B cell (primary cell): ENCODE data around the gene PHRF1. TPM values are rescaled to one million over a fixed set of nuclear protein-coding genes. Genes with fewer than 3 reads are reported as not detected.

Experiments used
- ATAC-seq: fragments of 200-7000 bp; cut with Tn5 transposase; one replicate; pipeline ENCODE4 v1.10.0; 2021; ENCODE audit warnings: low read depth, mild to moderate bottlenecking, moderate number of reproducible peaks, moderate library complexity
- CTCF ChIA-PET: fragments of 350-600 bp; sonication (Branson Sonifier 250); formaldehyde crosslinking; loops from one replicate; lab custom pipeline; 2021; ENCODE audit warnings: antibody characterized with exemption, inconsistent platforms; lab: Charles Lee
- POLR2A ChIA-PET: fragments of 350-600 bp; sonication (Branson Sonifier 250); formaldehyde crosslinking; loops from one replicate; lab custom pipeline; 2021; ENCODE audit warnings: antibody characterized with exemption; lab: Charles Lee
- DNase-seq: peaks from one replicate; pipeline ENCODE4 v3.0.0; 2013
- H2AFZ ChIP-seq: 2 replicates; pipeline ENCODE4 v1.6.1; 2012; ENCODE audit warnings: mild to moderate bottlenecking, low read depth, low read length; ENCODE audit not compliant: insufficient read depth, poor library complexity, severe bottlenecking
- H3K27ac ChIP-seq, 2 donors: 1 replicate in 1 of 2; 2 replicates in 1 of 2; pipeline ENCODE4 v1.5.1; 2012 to 2013; ENCODE audit warnings: low read length in 2 of 2, mild to moderate bottlenecking in 2 of 2, moderate library complexity in 1 of 2
- H3K27me3 ChIP-seq, 4 experiments: fragments of 200-600 bp in 1 of 4; sonication (generic) in 1 of 4; replicated peaks in 1 of 4; 1 replicate in 2 of 4; 2 replicates in 2 of 4; pipeline versions ENCODE4 v1.6.1 to v1.7.0; 2013 to 2016; ENCODE audit warnings: low read length in 3 of 4, mild to moderate bottlenecking in 2 of 4, mixed read lengths in 1 of 4, moderate library complexity in 1 of 4; ENCODE audit not compliant: insufficient read depth in 4 of 4, control insufficient read depth in 3 of 4; ENCODE audit errors: control extremely low read depth in 1 of 4
- H3K36me3 ChIP-seq, 2 experiments: replicated peaks in 1 of 2; 1 replicate in 1 of 2; 2 replicates in 1 of 2; pipeline versions ENCODE4 v1.6.1 to v1.7.1; 2013; ENCODE audit warnings: low read length in 1 of 2; ENCODE audit not compliant: insufficient read depth in 2 of 2, control insufficient read depth in 1 of 2; ENCODE audit errors: control extremely low read depth in 1 of 2, extremely low read depth in 1 of 2
- H3K4me1 ChIP-seq, 2 donors: fragments of 200-600 bp in 1 of 2; sonication (generic) in 1 of 2; 1 replicate in 1 of 2; 2 replicates in 1 of 2; pipeline versions ENCODE4 v1.5.1 to v1.6.1; 2013 to 2017; ENCODE audit warnings: low read length in 2 of 2; ENCODE audit not compliant: control insufficient read depth in 2 of 2, insufficient read depth in 2 of 2
- H3K4me2 ChIP-seq: replicated peaks from 2 replicates; pipeline ENCODE3; 2012; ENCODE audit warnings: mild to moderate bottlenecking, low read depth, low read length; ENCODE audit not compliant: poor library complexity, severe bottlenecking
- H3K4me3 ChIP-seq, 5 experiments: fragments of 200-600 bp in 1 of 5; sonication (generic) in 1 of 5; 1 replicate in 3 of 5; 2 replicates in 2 of 5; pipeline versions ENCODE4 v1.5.1 to v1.7.0; 2011 to 2016; ENCODE audit warnings: low read length in 4 of 5, mild to moderate bottlenecking in 4 of 5, low read depth in 2 of 5, control low read depth in 1 of 5, moderate library complexity in 1 of 5; ENCODE audit not compliant: insufficient read depth in 1 of 5; ENCODE audit errors: control extremely low read depth in 1 of 5, extremely low read depth in 1 of 5
- H3K79me2 ChIP-seq: fragments of 200-600 bp; sonication (generic); one replicate; pipeline ENCODE4 v1.6.0; 2016; ENCODE audit warnings: low read length; ENCODE audit not compliant: control insufficient read depth, insufficient read depth
- H3K9ac ChIP-seq: fragments of 200-600 bp; sonication (generic); 2 replicates; pipeline ENCODE4 v1.6.1; 2017; ENCODE audit warnings: mild to moderate bottlenecking, low read length, moderate library complexity
- H3K9me3 ChIP-seq, 3 donors: one replicate each; pipeline versions ENCODE4 v1.6.1 to v1.7.1; 2013; ENCODE audit warnings: low read length in 2 of 3; ENCODE audit not compliant: control insufficient read depth in 2 of 3, insufficient read depth in 1 of 3; ENCODE audit errors: control extremely low read depth in 1 of 3
- H4K20me1 ChIP-seq: 2 replicates; pipeline ENCODE4 v1.6.0; 2012; ENCODE audit warnings: mild to moderate bottlenecking, low read length; ENCODE audit not compliant: insufficient read depth, control insufficient read depth, poor library complexity, severe bottlenecking
- H3K27ac Mint-ChIP-seq: one replicate; pipeline ENCODE4 v1.8.0; 2021; ENCODE audit warnings: mixed read lengths
- H3K27me3 Mint-ChIP-seq: one replicate; pipeline ENCODE4 v1.8.0; 2021; ENCODE audit warnings: mixed read lengths
- H3K4me1 Mint-ChIP-seq: one replicate; pipeline ENCODE4 v1.8.0; 2021; ENCODE audit warnings: mixed read lengths
- H3K4me3 Mint-ChIP-seq: one replicate; pipeline ENCODE4 v1.8.0; 2021; ENCODE audit warnings: mixed read lengths
- H3K9me3 Mint-ChIP-seq: one replicate; pipeline ENCODE4 v1.8.0; 2022; ENCODE audit warnings: mixed read lengths; ENCODE audit not compliant: insufficient read depth
- CTCF ChIP-seq: fragments of 200-600 bp; IDR thresholded peaks from one replicate; pipeline ENCODE4 v1.8.0; 2022; ENCODE audit warnings: antibody characterized with exemption, mild to moderate bottlenecking
- EZH2 ChIP-seq: IDR thresholded peaks from 2 replicates; pipeline ENCODE4 v1.6.1; 2012; ENCODE audit warnings: borderline replicate concordance, low read depth, mild to moderate bottlenecking, moderate library complexity, low read length; ENCODE audit not compliant: insufficient read depth, poor library complexity, severe bottlenecking
- WGBS: methylation state at CpG from one replicate; pipeline ENCODE4 v1.1.5; 2013; ENCODE audit warnings: missing lambda C conversion rate; ENCODE audit not compliant: insufficient coverage; 5-methylcytosine and 5-hydroxymethylcytosine counted together
- intact Hi-C: fragments of 100-400 bp; cut with micrococcal nuclease; formaldehyde crosslinking; loops from one replicate; pipeline ENCODE4 v1.10.0; 2022
- polyA plus RNA-seq: library from polyadenylated mRNA; depleted of rRNA; stranded (reverse); fragments of >200 nt; gene quantifications from 2 replicates; pipeline ENCODE4 v1.2.3, GENCODE V29; 2012
- total RNA-seq, 2 donors: library from RNA; stranded (reverse); fragments of 120-200 nt in 1 of 2; gene quantifications; 1 replicate in 1 of 2; 2 replicates in 1 of 2; pipeline versions ENCODE4 v1.2.3 to v1.2.4, GENCODE V29; 2013 to 2022

Gene PHRF1
- total and polyA plus RNA-seq, 2 donors (not counting 1 experiment from before 2014, with no cell fraction given): 22.3 to 57.9 TPM

DNA sequence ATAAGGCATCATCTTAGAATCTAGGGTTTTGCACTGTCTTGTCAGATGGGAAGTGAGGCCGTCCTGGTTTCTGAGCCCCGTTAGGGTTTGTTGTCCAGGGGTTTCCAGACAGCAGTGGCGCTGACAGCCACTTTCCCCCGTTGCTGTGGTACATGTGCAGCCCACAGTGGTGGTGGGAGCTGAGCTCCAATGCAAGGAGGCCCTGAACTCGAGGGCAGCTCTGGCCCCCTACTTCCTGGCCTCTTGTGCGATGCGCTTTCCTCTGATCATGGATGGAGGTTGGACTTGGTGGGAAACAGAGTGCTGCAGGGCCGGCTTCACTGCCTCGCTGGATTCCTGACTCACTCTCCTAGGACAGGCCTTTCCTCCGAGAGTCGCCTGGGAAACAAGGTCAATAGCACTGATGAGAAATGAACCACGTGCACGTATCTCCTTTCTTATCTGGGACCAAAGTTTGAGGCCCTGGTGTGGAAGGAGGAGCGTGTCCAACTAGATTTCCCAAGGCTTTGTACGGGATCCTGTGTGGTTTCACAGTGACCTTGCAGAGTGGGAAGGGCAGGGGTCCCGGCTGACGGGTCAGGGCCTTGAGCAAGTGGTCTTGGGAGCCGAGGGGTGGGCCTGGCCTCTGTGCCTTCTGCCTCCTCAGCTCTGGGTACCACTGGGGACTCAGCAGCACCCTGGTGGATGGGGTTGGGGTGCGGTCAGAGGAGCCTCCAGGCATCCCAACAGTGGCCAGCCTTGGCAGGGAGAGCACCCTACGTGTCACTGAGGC, 3.7 kb downstream of the PHRF1 start:
- Histone ChIP-seq H3K27me3 (peaks cover 0 to 2% (median under 1%) of the 10 kb centered on the region in 4 experiments), H3K36me3 (peaks cover 1 to 20% of the 10 kb centered on the region in 2 experiments), H3K79me2 (peaks cover 82% of the 10 kb centered on the region), H3K4me3 (no peak overlapping the region), H3K4me1 (peaks cover 26 to 41% of the 10 kb centered on the region in 2 donors), H3K4me2 (peak overlapping the region; percentile 6), H3K9ac (no peak overlapping the region), H4K20me1 (peaks cover 81% of the 10 kb centered on the region), H3K9me3 (peaks cover 0 to under 1% (median 0%) of the 10 kb centered on the region in 3 donors), H2AFZ (no peak overlapping the region), H3K27ac (no peak overlapping the region)
- intact Hi-C loops: loop anchor here (10.0 kb wide), 1 partner anchor 805 kb away; the partner anchor contains the start of gene BRSK2
- H3K4me3 Mint-ChIP-seq: peak overlapping the region; percentile 52
- ATAC-seq: no peak
- H3K27ac Mint-ChIP-seq: no peak overlapping the region
- CTCF ChIA-PET: interaction anchor here (1.1 kb wide), 1 partner anchor 36 kb away, joined by 3 read pairs; the partner anchor contains the start of gene IRF7
- no peak for DNase-seq
- H3K4me1 Mint-ChIP-seq: peaks cover 39% of the 10 kb centered on the region
- TF ChIP-seq CTCF (no peak), EZH2 (no peak)
- peaks cover 3% of the 10 kb centered on the region for H3K27me3 Mint-ChIP-seq
- 94% methylated on average over 20 of the region's 20 CpGs for WGBS
- POLR2A ChIA-PET: interaction anchor here (0.7 kb wide), 1 partner anchor 67 kb away, joined by 3 read pairs; no protein-coding TSS in a partner anchor
- no peaks in the 10 kb centered on the region for H3K9me3 Mint-ChIP-seq

DNA sequence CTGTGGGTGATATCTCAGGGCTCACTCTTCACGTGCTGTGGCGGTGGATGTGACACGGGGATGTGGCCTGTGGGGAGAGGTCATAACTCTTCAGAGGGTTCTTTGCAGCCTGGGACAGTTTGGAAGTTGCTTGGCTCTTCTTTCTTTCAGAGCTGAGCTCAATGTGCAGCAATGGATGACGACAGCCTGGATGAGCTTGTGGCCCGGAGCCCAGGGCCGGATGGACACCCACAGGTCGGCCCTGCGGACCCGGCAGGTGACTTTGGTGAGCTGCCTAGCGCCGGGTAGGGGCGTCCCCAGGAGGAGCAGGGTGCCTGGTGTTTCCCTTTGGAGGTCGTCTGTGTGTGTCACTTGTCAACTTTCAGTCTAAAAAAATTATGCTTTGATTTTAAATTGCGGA, 5.1 kb downstream of the PHRF1 start:
- Histone ChIP-seq H4K20me1 (peaks cover 88% of the 10 kb centered on the region), H3K9ac (no peak overlapping the region), H3K27me3 (no peaks in the 10 kb centered on the region), H3K79me2 (peaks cover 94% of the 10 kb centered on the region), H3K27ac (no peak overlapping the region), H3K36me3 (peaks cover 1 to 26% of the 10 kb centered on the region in 2 experiments), H3K4me1 (peaks cover 20 to 39% of the 10 kb centered on the region in 2 donors), H3K9me3 (no peaks in the 10 kb centered on the region), H3K4me2 (no peak overlapping the region), H3K4me3 (no peak overlapping the region), H2AFZ (no peak overlapping the region)
- no peak for DNase-seq
- intact Hi-C loops: no loop called here
- Mint-ChIP-seq H3K27ac (no peak overlapping the region), H3K9me3 (no peaks in the 10 kb centered on the region), H3K4me1 (peaks cover 37% of the 10 kb centered on the region), H3K27me3 (no peaks in the 10 kb centered on the region), H3K4me3 (no peak overlapping the region)
- WGBS: 96% methylated on average over 11 of the region's 14 CpGs
- no peak for ATAC-seq
- ChIA-PET CTCF (interaction anchor here (1.1 kb wide), 1 partner anchor 35 kb away, joined by 3 read pairs; the partner anchor contains the start of gene IRF7), POLR2A (no interaction called here)
- TF ChIP-seq EZH2 (no peak), CTCF (no peak)
